GM12873 (cell line): ENCODE data around the gene TMEM115.

Source experiments
- TF ChIP-seq, protein P1 (sequence below): IDR thresholded peaks from 2 replicates; pipeline ENCODE4 v1.5.1; 2012; ENCODE audit warnings: low read depth, mild to moderate bottlenecking, moderate library complexity, low read length, control low read depth; ENCODE audit not compliant: insufficient read depth; ENCODE audit errors: missing control alignments

Gene TMEM115

DNA sequence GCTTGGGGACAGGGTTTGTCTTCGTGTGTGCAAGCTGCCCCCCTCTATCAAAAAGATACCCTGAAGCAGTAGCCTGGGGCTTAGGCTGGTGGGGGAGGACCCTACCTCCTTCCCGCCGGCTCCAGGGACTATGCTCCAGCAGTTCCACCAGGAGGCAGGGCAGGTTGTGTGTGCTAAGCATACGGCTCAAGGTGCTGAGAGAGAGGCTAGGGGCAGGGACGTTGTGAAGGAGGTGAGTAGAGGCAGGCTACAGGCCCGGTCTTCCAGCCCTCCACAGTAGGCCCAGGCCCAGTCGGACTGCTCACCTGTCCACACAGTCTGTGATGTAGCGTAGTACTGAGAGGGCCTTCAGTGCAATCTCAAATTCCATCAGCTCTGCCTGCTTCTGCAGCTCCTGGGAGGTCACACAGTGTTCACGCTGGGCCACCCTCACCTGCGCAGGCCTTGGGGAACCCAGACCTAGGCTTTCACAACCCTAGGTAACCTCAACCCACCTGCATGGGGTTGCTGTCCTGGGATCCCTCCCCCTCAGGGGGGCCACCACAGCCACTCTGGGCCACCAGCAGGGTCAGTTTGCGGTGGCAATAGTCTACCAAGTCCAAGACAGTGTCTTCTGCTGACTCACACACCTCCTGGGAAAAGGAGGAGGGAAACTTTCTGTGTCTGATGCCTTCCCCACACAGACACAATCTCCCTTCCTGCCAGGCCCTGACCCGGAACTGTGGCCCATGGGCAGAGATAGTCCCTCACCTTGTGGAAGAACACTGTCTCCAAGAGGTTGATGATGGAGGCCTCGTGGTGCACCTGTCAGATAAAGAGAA lies 16.3 kb downstream of the TMEM115 start:
- TF ChIP-seq, protein P1, sequence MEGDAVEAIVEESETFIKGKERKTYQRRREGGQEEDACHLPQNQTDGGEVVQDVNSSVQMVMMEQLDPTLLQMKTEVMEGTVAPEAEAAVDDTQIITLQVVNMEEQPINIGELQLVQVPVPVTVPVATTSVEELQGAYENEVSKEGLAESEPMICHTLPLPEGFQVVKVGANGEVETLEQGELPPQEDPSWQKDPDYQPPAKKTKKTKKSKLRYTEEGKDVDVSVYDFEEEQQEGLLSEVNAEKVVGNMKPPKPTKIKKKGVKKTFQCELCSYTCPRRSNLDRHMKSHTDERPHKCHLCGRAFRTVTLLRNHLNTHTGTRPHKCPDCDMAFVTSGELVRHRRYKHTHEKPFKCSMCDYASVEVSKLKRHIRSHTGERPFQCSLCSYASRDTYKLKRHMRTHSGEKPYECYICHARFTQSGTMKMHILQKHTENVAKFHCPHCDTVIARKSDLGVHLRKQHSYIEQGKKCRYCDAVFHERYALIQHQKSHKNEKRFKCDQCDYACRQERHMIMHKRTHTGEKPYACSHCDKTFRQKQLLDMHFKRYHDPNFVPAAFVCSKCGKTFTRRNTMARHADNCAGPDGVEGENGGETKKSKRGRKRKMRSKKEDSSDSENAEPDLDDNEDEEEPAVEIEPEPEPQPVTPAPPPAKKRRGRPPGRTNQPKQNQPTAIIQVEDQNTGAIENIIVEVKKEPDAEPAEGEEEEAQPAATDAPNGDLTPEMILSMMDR: no peak

GRCh38 chr3:50341996-50342650 lies 17.2 kb downstream of the TMEM115 start:
- TF ChIP-seq, protein P1: no peak

- TF ChIP-seq, protein P1: no peak
Observed at GRCh38 chr3:50341537-50341936, 17.8 kb downstream of the TMEM115 start.

DNA sequence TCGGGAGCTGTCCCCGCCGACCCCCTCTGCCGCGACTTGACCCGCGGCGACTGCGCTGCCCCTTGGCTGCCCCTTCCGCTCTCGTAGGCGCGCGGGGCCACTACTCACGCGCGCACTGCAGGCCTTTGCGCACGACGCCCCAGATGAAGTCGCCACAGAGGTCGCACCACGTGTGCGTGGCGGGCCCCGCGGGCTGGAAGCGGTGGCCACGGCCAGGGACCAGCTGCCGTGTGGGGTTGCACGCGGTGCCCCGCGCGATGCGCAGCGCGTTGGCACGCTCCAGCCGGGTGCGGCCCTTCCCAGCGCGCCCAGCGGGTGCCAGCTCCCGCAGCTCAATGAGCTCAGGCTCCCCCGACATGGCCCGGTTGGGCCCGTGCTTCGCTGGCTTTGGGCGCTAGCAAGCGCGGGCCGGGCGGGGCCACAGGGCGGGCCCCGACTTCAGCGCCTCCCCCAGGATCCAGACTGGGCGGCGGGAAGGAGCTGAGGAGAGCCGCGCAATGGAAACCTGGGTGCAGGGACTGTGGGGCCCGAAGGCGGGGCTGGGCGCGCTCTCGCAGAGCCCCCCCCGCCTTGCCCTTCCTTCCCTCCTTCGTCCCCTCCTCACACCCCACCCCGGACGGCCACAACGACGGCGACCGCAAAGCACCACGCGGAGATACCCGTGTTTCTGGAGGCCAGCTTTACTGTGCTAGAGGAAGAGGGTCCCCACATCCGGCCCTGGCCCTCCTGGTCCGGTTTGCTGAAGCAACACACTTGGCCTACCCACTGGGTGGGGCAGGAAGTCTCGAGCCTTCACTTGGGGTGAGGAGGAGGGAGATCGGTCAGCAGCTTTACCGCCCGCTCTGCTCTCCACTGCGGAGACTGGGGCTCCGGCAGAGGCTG lies 18.6 kb downstream of the TMEM115 start, which contains the start of gene RASSF1:
Gene RASSF1 (minus strand): TSS at position 389 of the 882 bp plus-strand sequence. CDS start 31 bp downstream, at position 358.
- TF ChIP-seq, protein P1: no peak

DNA sequence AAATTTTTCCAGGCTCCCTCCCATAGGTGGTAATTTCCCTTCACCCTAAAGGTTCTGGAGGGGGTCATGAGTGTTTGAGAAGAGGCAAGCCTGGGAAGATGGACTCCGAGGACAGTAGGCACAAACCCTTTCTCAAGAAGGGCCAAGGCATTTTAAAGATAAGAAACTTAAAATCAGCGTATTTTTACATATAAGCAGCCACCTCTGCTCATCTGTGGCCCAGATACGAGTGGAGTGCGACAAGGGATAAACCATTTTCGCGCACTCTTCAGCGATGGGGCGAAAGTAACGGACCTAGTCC lies 19.2 kb downstream of the TMEM115 start:
- TF ChIP-seq, protein P1: no peak

DNA sequence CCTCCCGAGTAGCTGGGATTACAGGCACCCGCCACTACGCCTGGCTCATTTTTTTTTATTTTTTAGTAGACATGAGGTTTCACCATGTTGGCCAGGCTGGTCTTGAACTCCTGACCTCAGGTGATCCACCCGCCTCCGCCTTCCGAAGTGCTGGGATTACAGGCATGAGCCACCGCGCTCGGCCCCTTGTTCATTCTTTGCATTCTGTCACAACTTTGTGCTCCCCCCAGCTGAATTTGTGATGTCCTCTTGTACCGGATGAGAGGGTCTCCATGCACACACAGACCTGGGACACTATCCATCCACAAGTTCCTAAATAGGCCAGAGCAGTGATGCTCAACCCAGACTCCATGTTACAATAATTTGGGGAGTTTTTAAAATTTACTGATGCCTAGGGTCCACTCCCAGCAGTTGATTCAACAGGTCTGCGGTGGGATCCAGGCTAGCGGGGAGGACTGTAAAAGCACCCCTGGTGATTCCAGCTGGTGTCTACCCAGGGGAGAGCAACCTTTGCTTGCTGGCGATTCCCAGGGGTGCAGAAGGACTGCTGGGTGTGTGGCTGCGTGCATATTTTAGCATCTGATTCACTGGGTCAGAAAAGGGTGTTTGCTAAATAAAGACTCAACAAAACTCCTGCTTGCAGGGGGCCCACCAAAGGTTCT lies 19.7 kb downstream of the TMEM115 start:
- TF ChIP-seq, protein P1: no peak
